Measurements from ENCODE around the gene FXYD2.

Gene FXYD2

GRCh38 chr11:117857734-117858414 is 33.3 kb upstream of the FXYD2 start:
- DNase-seq (ENCODE audit: low read depth): no peak

GRCh38 chr11:117855912-117856651 is 31.5 kb upstream of the FXYD2 start:
- DNase-seq (ENCODE audit: low read depth): no peak

- no peak for DNase-seq (ENCODE audit: low read depth)
These were observed 30.8 kb upstream of the FXYD2 start for GRCh38 chr11:117855186-117855845.

GRCh38 chr11:117852309-117852708 is 27.8 kb upstream of the FXYD2 start:
- no peak for DNase-seq (ENCODE audit: low read depth)

DNA sequence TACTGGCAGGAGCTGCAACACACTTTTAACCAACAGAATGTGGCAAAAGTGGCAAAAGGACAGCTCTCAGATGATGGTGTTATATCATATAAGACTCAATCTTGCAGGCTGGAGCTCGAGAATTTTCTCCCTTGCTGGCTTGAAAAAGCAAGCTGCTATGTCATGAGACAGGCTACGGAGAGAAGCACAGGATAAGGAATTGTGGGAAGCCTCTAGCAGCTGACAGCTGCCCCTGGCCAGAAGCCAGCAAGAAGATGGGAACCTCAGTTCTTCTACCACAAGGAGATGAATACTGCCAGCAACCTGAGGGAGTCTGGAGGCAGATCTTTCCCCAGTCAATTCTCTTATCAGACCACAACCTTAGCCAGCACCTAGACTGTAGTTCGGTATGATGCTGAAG is 27.3 kb upstream of the FXYD2 start:
- DNase-seq (ENCODE audit: low read depth): no peak

DNA sequence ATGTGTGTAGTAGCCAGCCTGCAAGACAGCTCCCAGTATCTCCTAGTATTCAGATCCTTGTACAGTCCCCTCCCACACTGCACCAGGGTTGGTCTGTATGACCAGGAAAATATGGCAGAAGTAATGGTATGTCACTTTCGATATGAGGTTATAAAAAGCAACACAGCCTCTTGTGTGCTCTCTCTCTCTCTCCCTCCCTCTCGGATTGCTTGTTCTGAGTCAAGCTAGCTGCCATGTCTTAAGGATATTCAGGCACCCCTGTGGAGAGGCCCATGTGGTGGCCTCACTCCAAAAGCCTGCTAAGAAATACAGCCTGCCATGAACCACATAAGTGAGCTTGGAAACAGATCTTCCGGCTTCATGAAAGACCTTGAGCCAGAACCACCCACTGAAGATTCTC is 26.6 kb upstream of the FXYD2 start:
- no peak for DNase-seq (ENCODE audit: low read depth)

GRCh38 chr11:117849781-117850414 is 25.4 kb upstream of the FXYD2 start:
- no peak for DNase-seq (ENCODE audit: low read depth)

- peak; percentile 16 for DNase-seq (ENCODE audit: low read depth)
These were observed 19.3 kb upstream of the FXYD2 start for GRCh38 chr11:117843666-117844484.

DNA sequence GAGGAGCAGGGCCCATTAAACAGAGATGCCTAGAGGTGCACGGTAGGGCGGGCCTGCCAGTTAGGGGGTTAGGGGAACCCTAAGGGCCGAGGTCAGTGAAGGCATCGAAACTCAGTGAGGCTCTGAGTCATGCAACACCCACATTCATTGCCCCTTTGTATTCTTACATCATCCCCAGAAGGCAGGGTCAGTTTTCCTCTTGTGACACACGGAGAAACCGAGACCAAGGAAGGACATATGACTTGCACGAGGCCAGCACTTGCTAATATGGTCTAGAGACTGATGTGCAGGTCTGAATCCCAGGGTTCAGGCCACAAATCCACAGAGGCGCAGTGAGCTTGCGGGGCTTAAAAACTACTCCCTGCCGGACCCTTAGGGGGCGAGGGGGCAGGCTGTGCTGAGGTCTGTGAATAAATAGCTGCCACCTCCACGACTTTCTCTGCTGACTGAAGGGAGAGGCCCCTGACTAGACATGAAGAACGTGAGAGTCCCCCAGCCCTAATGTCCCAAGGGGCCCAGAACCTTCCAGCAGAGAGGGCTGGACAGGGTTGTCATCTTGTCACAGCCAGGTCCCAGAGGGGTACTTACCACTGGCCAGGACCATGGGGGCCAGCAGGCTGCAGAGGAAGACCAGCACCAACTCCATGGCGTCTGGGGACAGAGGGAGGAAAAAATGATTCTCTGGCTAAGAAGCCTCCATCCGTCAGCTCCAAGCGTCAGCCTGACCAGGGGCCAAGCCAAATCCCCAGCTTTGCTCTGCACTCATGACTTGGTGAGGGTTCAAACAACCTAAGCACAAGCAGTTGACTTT is 17.8 kb upstream of the FXYD2 start:
- no peak for DNase-seq (ENCODE audit: low read depth)

- no peak for DNase-seq (ENCODE audit: low read depth)
These were observed 17.0 kb upstream of the FXYD2 start for GRCh38 chr11:117841551-117842031.

DNA sequence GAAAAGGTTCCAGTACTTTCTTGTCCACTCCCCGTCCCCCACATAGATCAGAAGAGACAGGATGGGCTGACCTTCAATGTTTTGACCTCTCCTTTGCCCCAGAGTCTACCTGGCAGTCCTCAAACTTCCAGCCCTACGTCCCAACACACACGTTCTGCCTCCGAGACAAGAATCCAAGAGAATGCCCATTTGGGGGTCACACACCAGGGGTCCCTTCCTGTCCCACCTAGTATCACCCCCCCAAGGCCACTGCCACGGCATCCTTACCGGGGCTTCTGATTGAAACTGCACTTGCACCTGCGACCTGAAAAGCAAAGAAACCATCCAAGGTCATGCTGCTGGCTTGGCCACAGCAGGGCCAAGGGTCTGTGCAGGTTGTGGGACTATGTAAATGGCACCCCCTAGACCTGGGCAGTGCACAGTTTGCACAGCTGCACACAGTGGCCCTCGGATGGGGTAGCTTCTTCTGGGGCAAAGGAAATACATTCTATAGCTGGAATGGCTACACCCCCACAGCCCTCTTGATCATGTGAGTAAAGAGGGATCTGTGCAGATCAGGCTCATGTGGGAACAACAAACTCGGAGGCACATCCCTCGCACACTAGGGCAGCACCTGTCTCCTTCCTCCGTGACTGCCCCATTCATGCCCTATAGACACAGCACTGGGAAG is 16.5 kb upstream of the FXYD2 start:
- DNase-seq (ENCODE audit: low read depth): no peak

- no peak for DNase-seq (ENCODE audit: low read depth)
These were observed 15.6 kb upstream of the FXYD2 start for GRCh38 chr11:117839936-117840813.

DNA sequence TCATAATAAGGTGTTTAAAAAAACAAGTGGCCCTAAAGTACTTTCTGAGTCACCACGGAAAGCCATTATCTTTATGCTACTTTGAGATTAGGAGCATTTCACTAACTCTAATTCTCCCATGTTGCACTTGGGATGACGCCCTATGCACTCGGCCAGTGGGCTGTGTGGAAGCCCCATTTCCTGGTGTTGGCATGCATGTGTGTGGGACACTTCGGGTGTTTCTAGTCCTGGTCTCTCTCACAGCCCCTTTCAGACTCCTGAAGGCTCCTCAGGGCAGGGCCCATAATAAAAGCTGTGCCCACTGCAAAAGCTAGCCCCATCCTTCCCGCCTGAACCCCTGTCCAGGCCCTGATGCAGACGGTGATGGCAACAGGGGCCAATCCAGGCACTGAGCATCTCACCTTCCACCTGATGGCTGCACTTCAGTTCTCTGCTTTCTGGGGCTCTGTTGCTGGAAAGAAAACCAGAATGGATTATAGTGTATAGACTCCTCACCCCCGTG is 14.9 kb upstream of the FXYD2 start:
- no peak for DNase-seq (ENCODE audit: low read depth)

DNA sequence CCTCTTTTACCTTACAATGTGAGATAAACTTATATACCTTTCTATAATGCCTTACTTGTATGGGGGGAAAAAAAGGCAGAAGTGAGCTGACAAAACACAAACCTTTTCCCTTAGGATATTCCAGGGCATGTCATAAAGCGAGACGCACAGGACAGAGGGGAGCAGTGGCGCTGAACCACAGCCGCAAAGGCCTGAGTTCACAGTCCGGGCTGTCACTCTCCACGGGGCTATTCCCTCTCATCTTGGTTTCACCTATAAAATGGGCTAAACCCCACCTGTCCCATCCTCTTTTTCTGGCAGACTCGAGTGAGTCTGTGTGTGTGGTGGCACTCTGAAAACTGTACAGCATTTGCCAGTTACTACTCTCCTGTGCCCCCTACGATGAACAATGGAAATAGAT is 14.4 kb upstream of the FXYD2 start:
- no peak for DNase-seq (ENCODE audit: low read depth)

GRCh38 chr11:117837791-117838190 is 13.2 kb upstream of the FXYD2 start:
- DNase-seq (ENCODE audit: low read depth): no peak

DNA sequence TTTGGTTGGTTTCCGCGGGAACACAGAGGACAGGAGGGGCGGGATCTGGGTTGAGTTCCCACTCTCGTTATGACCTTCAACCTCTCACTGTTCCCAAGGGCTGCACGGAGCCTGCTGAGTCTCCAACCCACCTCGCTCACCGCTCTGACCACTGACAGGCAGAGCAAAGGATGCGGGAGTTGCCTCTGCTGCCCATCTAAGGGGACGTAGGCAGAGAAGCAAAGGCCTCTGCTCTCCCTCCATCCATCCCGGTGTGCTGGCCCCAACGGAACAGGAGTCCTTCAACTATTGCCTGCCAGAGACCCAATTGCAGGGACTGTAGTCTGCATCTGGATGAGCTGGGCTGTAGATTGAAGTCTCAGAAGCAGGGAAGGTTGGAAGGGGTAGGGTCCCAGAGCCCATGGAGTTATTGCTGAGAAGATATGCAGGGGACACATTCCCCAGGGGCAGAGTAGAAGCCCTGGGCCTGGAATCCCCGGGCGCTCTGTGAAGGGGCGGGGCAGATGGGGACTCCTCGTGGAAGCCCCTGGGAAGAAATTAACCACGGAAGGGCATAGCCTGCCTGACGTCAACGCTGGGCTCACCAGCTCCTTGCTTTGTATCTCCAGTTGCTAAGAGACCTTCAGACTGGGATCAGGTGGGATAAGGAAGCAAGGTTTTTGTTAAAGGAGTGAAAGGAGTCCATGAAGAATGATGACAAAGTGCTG is 12.7 kb upstream of the FXYD2 start:
- no peak for DNase-seq (ENCODE audit: low read depth)

GRCh38 chr11:117836077-117836960 is 11.8 kb upstream of the FXYD2 start:
- DNase-seq (ENCODE audit: low read depth): no peak
